Umbilical cord (tissue), 2 donors: ENCODE measurements around the gene FOXP1. TPM values are rescaled to one million over a fixed set of nuclear protein-coding genes. Genes with fewer than 3 reads are reported as not detected.

Experiments used
- DNase-seq: peaks from one replicate; pipeline ENCODE4 v3.0.0-alpha.2; 2015; ENCODE audit warnings: low spot score
- total RNA-seq: library from RNA; depleted of rRNA; stranded (reverse); fragments of >200 nt; gene quantifications from one replicate; pipeline ENCODE4 v1.2.3, GENCODE V29; 2014; ENCODE audit warnings: low replicate concordance; ENCODE audit not compliant: insufficient read depth

The FOXP1 gene
- total RNA-seq, 1 donor from 2014 or later: 148 TPM

GRCh38 chr3:71430941-71431552 is 152.5 kb downstream of the FOXP1 start:
- DNase-seq: no peak

GRCh38 chr3:71429597-71429988 is 153.9 kb downstream of the FOXP1 start:
- no peak for DNase-seq

GRCh38 chr3:71428841-71429596 is 154.5 kb downstream of the FOXP1 start:
- DNase-seq: peak; percentile 66

GRCh38 chr3:71425491-71426071 is 157.9 kb downstream of the FOXP1 start:
- no peak for DNase-seq

- DNase-seq: peak; percentile 68
These were observed 160.2 kb downstream of the FOXP1 start for GRCh38 chr3:71423151-71423906.

- DNase-seq: no peak
These were observed 161.5 kb downstream of the FOXP1 start for GRCh38 chr3:71421820-71422566.

GRCh38 chr3:71421475-71421819 is 162.1 kb downstream of the FOXP1 start:
- DNase-seq: no peak

- no peak for DNase-seq
These were observed 164.2 kb downstream of the FOXP1 start for GRCh38 chr3:71419369-71419768.

GRCh38 chr3:71417791-71418190 is 165.7 kb downstream of the FOXP1 start:
- no peak for DNase-seq

- DNase-seq: no peak
These were observed 166.7 kb downstream of the FOXP1 start for GRCh38 chr3:71416876-71417275.

GRCh38 chr3:71415681-71416122 is 167.8 kb downstream of the FOXP1 start:
- DNase-seq: peak; percentile 55

- no peak for DNase-seq
These were observed 169.2 kb downstream of the FOXP1 start for GRCh38 chr3:71414189-71414927.

- no peak for DNase-seq
These were observed 170.0 kb downstream of the FOXP1 start for GRCh38 chr3:71413572-71413971.

GRCh38 chr3:71409352-71409751 is 174.2 kb downstream of the FOXP1 start:
- DNase-seq: no peak

- no peak for DNase-seq
These were observed 174.6 kb downstream of the FOXP1 start for GRCh38 chr3:71408903-71409302.

- DNase-seq: no peak
These were observed 175.7 kb downstream of the FOXP1 start for GRCh38 chr3:71407823-71408222.

- peak; percentile 60 for DNase-seq
These were observed 176.3 kb downstream of the FOXP1 start for GRCh38 chr3:71406972-71407810.

GRCh38 chr3:71402911-71403310 is 180.6 kb downstream of the FOXP1 start:
- no peak for DNase-seq

- no peak for DNase-seq
These were observed 181.2 kb downstream of the FOXP1 start for GRCh38 chr3:71402280-71402679.

GRCh38 chr3:71401695-71402231 is 181.8 kb downstream of the FOXP1 start:
- no peak for DNase-seq
